Measurements from ENCODE around the gene ECHS1.

ECHS1 gene

DNA sequence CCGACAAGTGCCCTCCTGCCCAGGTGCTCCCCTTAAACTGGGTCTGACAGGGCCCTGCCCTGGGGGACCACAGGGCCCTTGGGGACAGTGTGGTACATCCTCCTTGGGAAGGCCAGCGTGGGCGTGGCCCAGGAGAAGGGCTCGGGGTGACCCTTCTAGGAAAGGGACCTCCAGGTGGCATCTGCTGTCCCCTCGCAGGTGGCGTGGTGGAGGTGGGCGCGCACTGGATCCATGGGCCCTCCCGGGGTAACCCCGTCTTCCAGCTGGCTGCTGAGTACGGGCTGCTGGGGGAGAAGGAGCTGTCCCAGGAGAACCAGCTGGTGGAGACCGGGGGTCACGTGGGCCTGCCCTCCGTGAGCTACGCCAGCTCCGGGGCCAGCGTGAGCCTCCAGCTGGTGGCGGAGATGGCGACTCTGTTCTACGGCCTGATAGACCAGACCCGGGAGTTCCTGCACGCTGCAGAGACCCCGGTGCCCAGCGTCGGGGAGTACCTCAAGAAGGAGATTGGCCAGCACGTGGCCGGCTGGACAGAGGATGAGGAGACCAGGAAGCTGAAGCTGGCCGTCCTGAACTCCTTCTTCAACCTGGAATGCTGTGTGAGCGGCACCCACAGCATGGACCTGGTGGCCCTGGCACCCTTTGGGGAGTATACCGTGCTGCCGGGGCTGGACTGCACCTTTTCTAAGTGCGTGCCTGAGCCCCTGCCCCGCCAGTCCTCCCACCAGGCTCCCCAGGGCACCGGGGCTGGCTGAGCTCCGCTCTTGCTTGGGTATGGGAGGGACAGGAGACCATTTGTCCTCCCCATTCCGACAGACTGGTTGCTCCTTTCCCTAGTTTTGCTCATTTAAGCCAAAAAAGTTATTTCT, 6.9 kb upstream of the ECHS1 start:
- TF ChIP-seq TAF1 (IDR thresholded peaks at IDR 0.05; ENCODE audit: low read depth) (no peak), ZBTB7A (IDR thresholded peaks at IDR 0.05; ENCODE audit: low read depth) (0 out of 2 replicates have a peak, but pooled peaks have one; percentile 34), CREB1 (IDR thresholded peaks at IDR 0.05; ENCODE audit: low read depth) (no peak)

DNA sequence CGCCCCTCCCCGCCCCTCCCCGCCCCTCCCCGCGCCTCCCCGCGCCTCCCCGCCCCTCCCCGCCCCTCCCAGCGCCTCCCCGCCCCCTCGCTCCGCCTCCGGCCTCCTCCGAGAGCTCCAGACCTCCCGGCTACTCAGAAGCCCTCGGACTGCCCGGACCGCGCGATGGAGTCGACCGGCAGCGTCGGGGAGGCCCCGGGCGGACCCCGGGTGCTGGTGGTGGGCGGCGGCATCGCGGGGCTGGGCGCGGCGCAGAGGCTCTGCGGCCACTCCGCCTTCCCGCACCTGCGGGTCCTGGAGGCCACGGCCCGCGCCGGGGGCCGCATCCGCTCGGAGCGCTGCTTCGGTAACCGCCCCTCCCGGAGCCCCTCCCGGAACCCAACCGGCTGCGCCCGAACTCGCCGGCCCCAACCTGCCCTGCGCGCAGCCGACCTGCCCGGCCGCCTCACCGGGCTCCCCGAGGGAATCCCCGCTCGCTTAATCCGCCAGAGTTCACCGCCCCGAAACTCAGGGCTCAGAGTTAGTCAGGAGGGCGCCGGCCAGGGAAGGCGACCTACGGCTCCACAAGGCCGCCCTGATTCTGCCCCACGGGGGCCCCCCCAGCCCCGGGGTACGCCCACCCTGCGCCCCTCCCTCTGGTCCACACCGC, 6.1 kb upstream of the ECHS1 start, which contains the start of gene PAOX:
Gene PAOX, plus strand, starts transcription at position 111 of the 649 bp plus-strand sequence. Its CDS starts 55 bp downstream, at position 166.
- TF ChIP-seq YY1 (IDR thresholded peaks at IDR 0.05; ENCODE audit: low read depth) (no peak), NFIC (IDR thresholded peaks at IDR 0.05) (no peak), EP300 (IDR thresholded peaks at IDR 0.05; ENCODE audit: borderline replicate concordance) (no peak), FOXM1 (IDR thresholded peaks at IDR 0.05; ENCODE audit: borderline replicate concordance, low read depth) (no peak), TEAD4 (IDR thresholded peaks at IDR 0.05) (no peak), CEBPB (IDR thresholded peaks at IDR 0.05) (no peak), EGR1 (IDR thresholded peaks at IDR 0.05) (no peak), TAF1 (IDR thresholded peaks at IDR 0.05; ENCODE audit: low read depth) (peak; percentile 50; the same call in 1 of the 2 replicates)
- TF ChIP-seq, protein P1, sequence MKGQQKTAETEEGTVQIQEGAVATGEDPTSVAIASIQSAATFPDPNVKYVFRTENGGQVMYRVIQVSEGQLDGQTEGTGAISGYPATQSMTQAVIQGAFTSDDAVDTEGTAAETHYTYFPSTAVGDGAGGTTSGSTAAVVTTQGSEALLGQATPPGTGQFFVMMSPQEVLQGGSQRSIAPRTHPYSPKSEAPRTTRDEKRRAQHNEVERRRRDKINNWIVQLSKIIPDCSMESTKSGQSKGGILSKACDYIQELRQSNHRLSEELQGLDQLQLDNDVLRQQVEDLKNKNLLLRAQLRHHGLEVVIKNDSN (IDR thresholded peaks at IDR 0.05), result no peak

DNA sequence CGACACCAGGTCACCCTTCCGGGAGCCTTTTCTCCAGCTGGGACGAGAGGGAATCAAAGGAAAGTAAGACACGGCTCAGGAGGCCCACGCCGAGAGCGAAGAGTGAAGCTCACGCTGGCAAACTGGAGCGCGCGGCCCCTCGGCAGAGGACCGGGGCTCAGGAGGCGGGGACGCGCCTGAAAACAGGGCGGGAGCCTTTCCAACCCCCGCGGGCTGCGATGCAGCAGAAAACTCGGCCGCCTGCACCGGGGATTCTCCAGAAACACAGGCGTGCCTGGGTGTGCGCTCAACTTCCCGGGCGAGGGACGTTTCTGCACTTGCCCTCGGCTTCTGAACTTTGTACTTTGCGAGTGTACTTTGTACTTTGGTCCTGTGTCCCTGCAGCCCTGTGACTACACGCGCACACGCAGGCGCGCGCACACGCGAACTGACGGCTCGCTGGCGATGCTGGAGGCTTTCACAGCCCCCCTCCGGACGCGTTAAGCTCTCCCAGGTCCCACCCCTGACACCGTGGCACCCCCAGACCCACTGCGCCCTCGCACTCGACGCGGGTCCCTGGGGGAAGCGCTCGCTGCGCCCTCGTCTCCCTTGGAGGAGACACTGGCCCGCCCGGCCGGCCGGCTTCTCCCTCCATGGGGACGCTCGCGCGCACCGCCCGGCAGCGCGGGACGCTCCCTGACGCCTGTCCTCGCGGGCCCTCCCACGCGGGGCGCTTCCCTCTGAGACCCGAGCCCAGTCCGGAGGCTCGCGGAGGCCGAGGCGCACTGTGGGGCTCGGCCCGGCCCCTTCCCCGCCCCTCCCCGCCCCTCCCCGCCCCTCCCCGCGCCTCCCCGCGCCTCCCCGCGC, 5.3 kb upstream of the ECHS1 start:
- TF ChIP-seq YY1 (IDR thresholded peaks at IDR 0.05; ENCODE audit: low read depth) (no peak), RAD21 (IDR thresholded peaks at IDR 0.05; ENCODE audit: low read depth) (no peak), TAF1 (IDR thresholded peaks at IDR 0.05; ENCODE audit: low read depth) (peak; percentile 26; the same call in 1 of the 2 replicates), CREB1 (IDR thresholded peaks at IDR 0.05; ENCODE audit: low read depth) (no peak), CEBPB (IDR thresholded peaks at IDR 0.05) (no peak), EGR1 (IDR thresholded peaks at IDR 0.05) (no peak), ZBTB7A (IDR thresholded peaks at IDR 0.05; ENCODE audit: low read depth) (peak; percentile 5; the same call in 1 of the 2 replicates), TCF12 (IDR thresholded peaks at IDR 0.05; ENCODE audit: low read depth) (0 out of 2 replicates have a peak, but pooled peaks have one; percentile 4), EP300 (IDR thresholded peaks at IDR 0.05; ENCODE audit: borderline replicate concordance) (no peak), NFIC (IDR thresholded peaks at IDR 0.05) (0 out of 2 replicates have a peak, but pooled peaks have one; percentile 4)
- TF ChIP-seq, protein P1 (IDR thresholded peaks at IDR 0.05), result no peak
- TF ChIP-seq, protein P2, sequence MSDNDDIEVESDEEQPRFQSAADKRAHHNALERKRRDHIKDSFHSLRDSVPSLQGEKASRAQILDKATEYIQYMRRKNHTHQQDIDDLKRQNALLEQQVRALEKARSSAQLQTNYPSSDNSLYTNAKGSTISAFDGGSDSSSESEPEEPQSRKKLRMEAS (IDR thresholded peaks at IDR 0.05), result peak; percentile 53; the same call in 1 of the 2 replicates
- TF ChIP-seq, protein P3, sequence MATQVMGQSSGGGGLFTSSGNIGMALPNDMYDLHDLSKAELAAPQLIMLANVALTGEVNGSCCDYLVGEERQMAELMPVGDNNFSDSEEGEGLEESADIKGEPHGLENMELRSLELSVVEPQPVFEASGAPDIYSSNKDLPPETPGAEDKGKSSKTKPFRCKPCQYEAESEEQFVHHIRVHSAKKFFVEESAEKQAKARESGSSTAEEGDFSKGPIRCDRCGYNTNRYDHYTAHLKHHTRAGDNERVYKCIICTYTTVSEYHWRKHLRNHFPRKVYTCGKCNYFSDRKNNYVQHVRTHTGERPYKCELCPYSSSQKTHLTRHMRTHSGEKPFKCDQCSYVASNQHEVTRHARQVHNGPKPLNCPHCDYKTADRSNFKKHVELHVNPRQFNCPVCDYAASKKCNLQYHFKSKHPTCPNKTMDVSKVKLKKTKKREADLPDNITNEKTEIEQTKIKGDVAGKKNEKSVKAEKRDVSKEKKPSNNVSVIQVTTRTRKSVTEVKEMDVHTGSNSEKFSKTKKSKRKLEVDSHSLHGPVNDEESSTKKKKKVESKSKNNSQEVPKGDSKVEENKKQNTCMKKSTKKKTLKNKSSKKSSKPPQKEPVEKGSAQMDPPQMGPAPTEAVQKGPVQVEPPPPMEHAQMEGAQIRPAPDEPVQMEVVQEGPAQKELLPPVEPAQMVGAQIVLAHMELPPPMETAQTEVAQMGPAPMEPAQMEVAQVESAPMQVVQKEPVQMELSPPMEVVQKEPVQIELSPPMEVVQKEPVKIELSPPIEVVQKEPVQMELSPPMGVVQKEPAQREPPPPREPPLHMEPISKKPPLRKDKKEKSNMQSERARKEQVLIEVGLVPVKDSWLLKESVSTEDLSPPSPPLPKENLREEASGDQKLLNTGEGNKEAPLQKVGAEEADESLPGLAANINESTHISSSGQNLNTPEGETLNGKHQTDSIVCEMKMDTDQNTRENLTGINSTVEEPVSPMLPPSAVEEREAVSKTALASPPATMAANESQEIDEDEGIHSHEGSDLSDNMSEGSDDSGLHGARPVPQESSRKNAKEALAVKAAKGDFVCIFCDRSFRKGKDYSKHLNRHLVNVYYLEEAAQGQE (IDR thresholded peaks at IDR 0.05; ENCODE audit: low read depth), result no peak

DNA sequence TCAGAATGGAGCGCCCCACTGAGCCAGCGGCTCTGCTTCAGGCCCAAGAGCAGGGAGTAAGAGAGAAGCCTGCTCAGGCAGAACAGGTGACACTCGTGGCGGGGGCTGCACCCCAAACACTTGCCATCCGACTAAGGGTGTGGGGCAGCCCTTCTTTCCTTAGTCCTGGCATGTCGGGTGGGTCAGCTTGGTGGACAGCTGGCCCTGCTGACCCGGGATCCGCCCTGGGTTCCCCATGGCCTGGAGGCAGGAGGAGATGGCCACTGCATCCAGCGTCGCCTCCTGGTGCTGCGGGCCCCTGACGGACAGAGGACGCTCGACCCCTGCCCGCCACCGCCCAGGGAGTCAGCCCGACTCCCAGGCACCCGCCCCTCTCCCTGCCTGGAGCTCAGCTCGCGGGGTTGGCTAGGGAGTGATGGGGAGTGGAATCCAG, 4.7 kb upstream of the ECHS1 start:
- TF ChIP-seq TEAD4 (IDR thresholded peaks at IDR 0.05) (no peak), TAF1 (IDR thresholded peaks at IDR 0.05; ENCODE audit: low read depth) (0 out of 2 replicates have a peak, but pooled peaks have one; percentile 39), CREB1 (IDR thresholded peaks at IDR 0.05; ENCODE audit: low read depth) (no peak), RAD21 (IDR thresholded peaks at IDR 0.05; ENCODE audit: low read depth) (no peak), NFIC (IDR thresholded peaks at IDR 0.05) (no peak), TCF12 (IDR thresholded peaks at IDR 0.05; ENCODE audit: low read depth) (no peak), FOXM1 (IDR thresholded peaks at IDR 0.05; ENCODE audit: borderline replicate concordance, low read depth) (no peak)
- TF ChIP-seq, protein P3 (IDR thresholded peaks at IDR 0.05; ENCODE audit: low read depth), result no peak
